ENCODE data around the gene EYA2. TPM values are rescaled to one million over a fixed set of nuclear protein-coding genes. Genes with fewer than 3 reads are reported as not detected.
"Not testable (repeated sequence)": the region's sequence is repeated elsewhere in the genome, so short reads cannot be mapped to it uniquely, and the experiment has no call there.

EYA2 gene, protein sequence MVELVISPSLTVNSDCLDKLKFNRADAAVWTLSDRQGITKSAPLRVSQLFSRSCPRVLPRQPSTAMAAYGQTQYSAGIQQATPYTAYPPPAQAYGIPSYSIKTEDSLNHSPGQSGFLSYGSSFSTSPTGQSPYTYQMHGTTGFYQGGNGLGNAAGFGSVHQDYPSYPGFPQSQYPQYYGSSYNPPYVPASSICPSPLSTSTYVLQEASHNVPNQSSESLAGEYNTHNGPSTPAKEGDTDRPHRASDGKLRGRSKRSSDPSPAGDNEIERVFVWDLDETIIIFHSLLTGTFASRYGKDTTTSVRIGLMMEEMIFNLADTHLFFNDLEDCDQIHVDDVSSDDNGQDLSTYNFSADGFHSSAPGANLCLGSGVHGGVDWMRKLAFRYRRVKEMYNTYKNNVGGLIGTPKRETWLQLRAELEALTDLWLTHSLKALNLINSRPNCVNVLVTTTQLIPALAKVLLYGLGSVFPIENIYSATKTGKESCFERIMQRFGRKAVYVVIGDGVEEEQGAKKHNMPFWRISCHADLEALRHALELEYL
- 1.6 TPM for total RNA-seq

DNA sequence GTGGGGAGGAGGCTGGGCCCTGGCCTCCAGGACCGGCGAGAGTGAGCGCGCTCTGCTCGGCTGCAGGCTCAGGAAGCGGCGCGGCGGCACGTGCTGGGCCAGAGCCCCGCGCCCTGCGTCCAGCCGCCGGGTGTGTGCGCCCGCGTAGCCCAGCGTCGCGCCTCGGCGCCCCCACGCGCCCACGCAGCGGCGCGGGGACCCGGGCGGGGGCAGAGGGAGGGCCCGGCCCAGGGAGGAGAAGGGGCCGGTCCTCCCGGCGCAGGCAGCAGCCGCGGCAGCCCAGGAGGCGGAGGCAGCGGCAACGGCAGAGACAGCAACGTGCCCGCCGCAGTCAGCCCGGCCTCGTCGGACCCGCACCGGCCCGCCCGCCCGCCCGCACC, at the start of gene EYA2:
TSS of gene EYA2 (plus strand) at position 265 of the 380 bp plus-strand sequence. CDS start 95,168 bp downstream, outside the sequence.
- ATAC-seq = peak; percentile 81

DNA sequence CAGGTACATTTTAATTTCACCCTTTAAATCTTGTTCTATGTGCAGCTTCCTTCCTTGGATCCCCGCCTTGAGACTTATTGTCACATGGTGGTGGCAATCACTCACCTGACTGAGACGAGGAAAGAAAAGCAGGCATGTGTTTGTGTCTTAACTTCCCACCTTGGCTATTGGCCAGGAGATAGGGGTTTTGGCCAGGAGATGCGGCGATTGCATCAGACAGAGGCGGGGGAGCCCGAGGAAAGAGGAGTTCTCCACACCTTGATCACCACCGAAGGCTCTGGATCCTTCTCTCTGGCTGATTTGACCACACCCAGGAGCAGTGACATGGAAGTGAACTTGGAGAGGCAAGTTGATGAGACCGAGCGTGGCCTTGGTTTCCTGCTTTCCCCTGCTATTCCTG, 49.7 kb upstream of the EYA2 start:
- ATAC-seq = no peak
- no peak for DNase-seq (ENCODE audit: low spot score)

More for the DNA sequence above, at the start of gene EYA2:
- no peak for DNase-seq (ENCODE audit: low spot score)

DNA sequence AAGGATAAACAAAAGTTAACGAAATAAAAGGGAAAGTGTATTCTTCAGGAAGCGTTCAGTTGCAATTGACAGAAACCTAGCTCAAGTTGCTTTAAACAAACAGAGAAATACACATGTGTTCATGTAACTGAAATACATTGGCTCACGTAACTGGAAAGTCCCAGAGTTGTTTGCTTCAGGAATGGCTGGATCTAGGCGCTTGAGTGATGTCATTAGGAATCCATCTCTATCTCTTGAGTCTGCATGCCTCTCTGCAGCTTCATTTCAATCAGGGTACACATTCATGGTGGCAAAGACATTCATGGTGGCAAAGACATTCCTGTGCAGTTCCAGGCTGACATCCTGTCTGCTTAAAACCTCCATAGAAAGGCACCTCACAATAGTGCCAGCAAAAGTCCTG, 45.4 kb upstream of the EYA2 start:
- ATAC-seq = no peak
- DNase-seq (ENCODE audit: low spot score) = no peak

DNA sequence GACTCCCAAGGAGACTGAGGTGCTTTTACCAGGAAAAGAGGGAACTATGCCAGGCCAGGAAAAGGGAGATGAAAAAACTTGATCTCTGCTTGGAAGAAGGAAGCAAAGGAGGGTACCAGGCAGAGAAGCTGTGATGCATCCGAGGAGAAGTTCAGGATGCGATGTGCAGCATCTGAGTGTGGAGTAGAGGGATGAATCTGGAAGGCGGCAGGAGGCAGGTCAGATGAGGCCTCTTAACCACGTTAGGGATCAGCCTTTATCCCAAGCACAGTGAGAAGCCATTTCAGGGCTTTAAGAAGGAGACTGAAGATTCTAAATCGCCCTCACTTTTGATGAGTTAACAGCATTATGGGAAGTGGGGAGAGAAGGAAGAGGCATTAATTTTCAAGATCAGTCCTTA, 44.9 kb upstream of the EYA2 start:
- ATAC-seq (no peak), DNase-seq (ENCODE audit: low spot score) (no peak)

DNA sequence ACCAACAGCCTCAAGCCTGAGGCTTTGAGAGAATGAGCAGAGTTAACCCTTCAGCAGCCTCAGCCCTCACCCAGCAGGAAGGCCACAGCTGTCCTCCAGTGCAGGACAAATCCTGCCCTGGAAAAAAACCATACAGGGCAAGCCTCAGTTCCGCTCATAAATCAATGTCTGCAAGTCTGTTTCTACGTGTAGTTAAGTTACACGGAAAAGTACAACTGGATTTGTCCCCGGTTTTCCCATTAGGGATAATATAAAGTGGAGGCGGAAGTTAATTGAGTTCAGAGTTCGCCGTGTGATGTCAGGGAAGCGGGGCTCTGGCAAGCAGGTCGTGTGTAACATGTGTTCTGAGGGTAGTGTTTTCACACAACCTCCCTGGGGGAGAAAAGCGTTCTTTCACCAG, 44.2 kb upstream of the EYA2 start:
- ATAC-seq = no peak
- DNase-seq (ENCODE audit: low spot score) = no peak

DNA sequence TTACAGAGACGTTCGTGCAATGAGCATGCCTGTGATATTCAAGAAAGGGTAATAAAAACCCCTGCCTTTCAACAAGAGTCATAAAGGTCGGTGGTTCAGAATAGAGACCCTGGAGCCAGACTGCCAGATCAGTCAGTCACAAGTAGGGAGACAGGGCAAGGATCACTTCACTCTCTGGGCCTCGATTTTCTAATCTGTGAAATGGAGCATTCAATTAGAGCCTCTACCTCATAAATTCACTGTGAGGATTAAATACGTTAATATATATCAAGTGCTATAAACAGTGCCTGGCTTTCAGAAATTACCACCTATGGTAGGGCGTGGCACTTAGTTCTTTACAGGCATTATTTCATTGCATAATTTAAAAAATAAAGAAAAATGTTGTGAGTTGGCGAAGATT, 43.7 kb upstream of the EYA2 start:
- DNase-seq (ENCODE audit: low spot score) (no peak), ATAC-seq (no peak)

DNA sequence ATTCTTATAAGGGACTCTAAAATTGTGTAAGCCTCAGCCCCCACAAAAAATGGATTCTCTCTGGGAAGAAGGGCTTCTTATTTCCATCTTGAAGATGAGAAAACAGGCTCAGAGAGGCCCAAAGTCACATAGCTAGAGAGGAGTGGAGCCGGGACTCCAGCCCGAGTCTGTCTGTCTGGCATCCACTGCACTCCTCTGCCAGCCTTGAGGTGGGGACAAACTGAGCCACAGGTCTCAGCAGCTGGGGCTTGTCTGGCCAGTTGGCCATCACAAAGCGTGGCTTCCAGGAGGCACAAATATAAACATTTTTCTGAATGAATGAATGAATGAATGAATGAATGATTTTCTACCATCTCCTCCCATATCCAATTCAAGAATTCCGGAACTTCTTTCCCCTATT, 42.9 kb upstream of the EYA2 start:
- ATAC-seq = no peak
- DNase-seq (ENCODE audit: low spot score) = no peak

DNA sequence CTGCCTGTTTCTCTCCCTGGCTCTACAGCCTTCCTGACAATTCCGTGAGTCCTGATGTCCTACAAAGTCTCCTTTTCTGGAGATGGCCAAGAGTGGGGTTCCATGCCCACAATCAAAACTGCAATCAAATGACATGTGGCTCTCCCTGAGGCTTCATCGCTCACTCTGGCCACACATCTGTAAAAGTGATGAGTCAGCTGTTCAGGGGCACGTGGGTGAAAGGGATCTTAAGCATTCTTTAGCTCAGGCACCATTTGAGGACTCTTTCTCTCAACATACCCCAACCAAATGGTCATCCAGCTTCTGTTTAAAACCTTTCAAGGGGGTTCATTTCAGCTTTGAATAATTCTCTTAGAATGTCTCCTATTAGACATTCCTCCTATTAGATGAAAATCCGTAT, 42.3 kb upstream of the EYA2 start:
- ATAC-seq (no peak), DNase-seq (ENCODE audit: low spot score) (no peak)

DNA sequence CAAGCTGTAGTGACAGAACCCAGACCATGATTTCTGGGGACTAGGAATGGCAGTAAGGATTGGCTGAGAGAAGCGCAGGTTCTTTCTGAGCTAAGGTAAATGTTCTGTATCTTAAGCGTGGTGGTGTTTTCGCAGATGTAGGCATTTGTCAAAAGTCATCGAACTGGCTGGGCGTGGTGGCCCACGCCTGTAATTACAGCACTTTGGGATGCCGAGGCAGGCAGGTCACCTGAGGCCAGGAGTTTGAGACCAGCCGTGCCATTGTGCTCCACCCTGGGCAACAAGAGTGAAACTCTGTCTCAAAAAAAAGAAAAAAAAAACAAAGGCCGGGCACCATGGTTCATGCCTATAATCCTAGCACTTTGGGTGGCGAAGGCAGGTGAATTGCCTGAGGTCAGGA, 40.7 kb upstream of the EYA2 start:
- DNase-seq (ENCODE audit: low spot score) = no peak
- ATAC-seq = no peak

DNA sequence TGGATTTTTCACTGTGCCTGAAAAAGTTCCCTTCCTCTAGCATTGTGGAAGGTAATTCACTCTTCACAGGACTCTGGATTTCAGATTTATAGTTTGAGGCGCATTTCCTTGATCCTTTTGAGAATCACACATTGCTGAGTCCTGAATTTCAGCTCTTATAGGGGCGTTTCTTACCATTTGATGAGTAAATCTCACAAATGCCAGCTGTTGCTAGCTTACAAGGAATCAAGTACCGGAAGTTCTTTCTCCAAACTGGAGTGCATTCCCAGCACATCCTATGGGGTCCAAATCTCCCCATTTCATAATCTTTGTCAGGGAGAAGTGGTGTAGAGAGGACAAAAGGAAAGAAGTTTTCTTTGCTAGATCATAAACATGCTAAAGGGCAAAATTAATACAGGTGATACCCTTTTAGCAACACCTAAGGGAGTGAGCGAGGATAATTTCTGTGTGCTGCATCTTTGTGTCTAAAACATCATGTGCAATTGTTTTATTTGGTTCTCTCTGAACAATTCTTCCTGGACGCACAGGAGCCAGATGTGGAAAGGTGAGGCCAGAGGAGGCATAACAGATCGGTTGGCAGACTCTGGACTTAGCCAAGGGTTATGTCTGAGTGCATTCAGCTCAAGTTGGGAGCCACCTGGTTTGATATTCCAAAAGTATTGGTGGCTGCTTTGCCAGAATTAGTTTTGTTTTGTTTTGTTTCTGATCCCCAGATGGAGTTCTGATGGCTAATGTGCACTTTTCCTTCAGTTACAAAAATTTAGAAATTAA, 37.4 kb upstream of the EYA2 start:
- ATAC-seq = no peak
- DNase-seq (ENCODE audit: low spot score) = no peak

DNA sequence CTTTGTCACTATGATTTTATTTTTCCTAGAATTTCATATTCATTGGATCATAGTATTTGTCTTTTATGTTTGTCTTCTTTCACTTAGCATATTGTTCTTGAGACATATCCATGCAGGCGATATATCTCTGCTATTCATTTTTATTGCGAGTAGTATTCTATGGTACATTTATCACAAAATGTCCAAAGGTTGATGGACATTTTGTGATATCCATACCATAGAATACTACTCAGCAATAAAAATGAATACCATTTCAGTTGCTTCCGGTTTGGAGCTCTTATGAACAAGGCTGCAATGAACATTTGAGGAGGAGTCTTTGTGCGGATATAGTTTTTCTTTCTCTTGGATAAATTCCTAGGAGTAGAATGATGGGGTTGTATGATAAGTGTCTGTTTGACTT, 28.8 kb upstream of the EYA2 start:
- no peak for ATAC-seq

DNA sequence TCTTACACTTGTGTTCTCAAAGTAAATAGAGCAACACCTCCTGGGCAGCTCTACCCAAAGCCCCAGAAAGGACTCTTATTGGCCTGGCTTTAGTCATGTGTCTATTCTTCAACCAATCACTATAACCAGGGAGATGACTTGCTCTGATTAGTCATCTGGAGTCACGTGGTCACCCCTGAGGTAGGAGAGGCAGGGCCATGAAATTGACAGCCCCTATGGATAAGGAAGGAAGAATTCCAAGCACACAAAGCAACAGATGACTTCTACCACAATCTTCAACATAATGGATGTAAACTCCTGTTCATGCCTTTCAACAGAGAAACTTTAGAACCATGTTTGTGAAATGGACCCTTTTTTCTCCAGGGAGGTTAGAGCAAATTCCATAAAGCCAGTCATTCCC, 24.6 kb upstream of the EYA2 start:
- ATAC-seq = no peak
- DNase-seq (ENCODE audit: low spot score) = no peak

More for the DNA sequence above, 28.8 kb upstream of the EYA2 start:
- no peak for DNase-seq (ENCODE audit: low spot score)

DNA sequence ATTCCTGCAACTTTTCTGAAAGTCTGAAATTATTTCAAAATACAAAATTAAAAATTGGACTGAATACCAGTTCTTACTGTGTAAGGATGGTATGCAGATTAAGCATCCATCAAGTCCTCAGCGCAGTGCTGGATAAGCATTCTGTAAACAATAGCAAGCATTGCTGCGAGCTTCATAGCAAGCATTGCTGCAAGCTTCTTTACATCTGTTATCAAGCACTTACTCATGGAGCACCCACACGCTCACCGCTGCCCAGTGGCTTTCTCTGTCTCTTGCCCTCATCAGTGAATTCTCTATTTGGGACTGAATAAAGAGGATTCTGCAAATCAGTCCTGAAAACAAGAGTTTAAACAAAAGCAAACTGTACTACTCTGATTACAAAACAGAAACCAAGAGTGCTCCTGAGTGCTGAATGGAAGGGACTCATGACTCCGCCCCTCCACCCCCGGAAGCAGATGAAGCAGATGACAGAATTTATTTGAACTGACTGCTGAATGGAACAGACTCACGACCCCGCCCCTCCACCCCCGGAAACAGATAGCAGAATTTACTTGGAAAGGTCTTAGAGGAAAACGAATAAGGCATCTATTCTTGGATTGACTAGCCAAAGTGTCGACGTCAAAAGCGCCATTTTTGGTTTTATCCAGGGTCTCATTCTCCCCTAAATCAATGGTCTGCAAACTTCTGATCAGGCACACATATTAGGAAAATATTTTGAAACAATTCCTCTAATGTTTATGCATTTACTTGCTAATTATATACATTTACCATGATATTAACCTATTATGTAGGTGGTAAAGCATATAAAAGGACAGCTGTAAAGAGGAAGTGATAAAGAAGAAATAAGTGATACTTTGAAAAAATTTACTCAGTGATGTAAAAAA, 22.1 kb upstream of the EYA2 start:
- DNase-seq (ENCODE audit: low spot score) (no peak), ATAC-seq (no peak)

DNA sequence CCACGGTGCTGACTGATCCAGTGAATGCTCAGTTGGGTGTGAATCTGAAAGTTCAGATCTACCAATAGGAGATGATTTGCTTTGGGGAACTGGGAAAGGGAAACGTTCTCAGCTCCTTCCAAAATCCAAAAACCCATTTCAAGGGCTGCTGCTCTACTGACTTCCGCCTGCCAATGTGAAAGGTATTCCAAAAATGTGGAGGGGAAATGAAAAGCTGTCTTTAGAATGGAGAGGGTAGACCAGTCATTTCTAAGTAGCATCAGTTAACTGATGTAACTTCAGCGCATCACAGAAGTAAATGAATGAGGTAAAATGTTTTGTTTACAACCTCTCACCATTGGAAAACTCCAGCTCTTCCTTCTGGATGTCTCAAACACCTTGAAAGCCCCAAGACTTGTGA, 19.6 kb upstream of the EYA2 start:
- ATAC-seq (no peak), DNase-seq (ENCODE audit: low spot score) (no peak)

DNA sequence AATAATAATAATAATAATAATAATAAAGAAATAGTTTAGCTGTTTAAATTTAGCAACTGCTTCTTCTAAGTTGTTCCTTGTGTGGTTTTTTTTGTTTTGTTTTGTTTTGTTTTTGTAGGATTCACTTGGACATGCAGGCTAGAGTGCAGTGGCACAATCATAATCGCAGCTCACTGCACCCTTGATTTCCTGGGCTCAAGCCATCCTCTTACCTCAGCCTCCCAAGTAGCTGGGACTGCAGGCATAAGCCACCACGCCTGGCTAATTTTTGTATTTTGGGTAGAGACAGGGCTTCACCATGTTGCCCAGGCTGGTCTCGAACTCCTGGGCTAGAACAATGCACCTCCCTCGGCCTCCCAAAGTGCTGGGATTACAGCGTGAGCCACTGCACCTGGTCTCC, 15.3 kb upstream of the EYA2 start:
- DNase-seq (ENCODE audit: low spot score) (no peak), ATAC-seq (no peak)

DNA sequence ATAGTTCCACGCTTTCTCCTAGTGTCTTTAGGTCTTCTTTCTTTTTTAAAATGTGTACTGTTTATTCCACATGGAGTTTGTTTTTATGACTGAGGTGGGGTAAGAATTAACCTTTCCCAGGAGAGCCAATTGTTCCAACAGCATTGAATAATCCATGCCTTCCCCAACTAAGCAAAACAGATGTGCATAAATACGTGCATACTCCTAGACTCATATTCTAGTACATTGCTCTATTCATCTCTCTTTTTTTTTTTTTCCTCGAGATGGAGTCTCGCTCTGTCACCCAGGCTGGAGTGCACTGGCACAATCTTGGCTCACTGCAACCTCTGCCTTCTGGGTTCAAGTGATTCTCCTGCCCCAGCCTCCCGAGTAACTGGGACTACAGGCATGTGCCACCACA, 14.7 kb upstream of the EYA2 start:
- DNase-seq (ENCODE audit: low spot score); ATAC-seq: not testable (repeated sequence)

DNA sequence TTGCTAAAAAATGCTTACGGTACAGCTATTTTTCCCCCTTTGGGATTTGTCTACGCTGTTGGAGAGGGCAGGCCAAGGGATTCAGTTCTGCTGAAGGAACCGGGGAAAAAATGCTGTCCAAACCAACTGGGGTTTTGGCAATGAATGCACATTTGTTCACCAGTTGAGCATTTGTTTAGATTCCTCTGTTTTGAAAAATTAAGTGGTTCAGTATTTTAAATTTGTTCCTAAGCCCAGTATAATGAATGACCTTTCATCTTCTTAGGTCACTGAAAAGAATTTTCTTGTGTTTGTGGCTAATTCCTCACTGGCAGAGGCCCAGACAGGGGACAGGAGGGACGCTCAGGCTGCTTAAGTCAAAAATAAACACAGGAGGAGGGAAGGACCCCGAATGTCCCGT, 10.8 kb upstream of the EYA2 start:
- DNase-seq (ENCODE audit: low spot score) (no peak), ATAC-seq (no peak)

DNA sequence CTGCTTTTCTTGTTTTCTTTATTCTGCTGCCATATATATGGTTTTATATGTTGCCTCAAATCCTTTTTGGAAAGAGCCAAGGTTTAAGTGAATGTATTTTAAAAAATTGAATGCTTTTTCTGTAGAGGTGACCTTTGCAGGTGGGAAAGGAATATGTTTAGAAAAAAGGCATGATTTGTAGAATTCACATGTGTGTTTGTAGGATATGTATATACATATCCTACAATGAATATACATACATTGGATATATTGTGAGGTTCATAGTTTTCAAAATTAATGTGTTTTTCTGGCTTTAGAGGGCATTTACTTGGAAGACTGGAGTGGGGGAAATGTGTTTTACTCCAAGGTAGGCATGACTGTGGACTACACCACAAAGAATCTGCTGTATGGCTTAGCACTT, 4.0 kb upstream of the EYA2 start:
- ATAC-seq = no peak

DNA sequence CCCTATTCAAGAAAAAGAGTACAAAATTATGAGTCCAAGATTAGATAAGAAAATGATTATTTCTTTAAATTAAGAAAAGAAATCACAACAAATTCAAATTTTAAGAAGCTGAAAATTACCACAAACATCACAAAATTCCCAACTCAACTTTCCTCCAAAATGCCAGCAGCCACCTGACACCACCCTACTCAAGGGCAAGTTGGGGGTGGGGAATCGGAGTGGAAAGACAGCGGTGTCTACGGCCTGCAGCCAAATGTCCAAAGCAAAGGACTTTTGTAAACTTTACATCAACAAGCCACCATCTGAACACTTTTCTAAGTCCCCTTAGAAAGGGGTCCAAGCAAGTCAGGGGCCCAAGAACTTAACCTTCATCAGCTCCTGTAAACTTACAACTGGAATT, 1.6 kb upstream of the EYA2 start:
- no peak for ATAC-seq
- DNase-seq (ENCODE audit: low spot score) = no peak

More for the DNA sequence above, 4.0 kb upstream of the EYA2 start:
- DNase-seq (ENCODE audit: low spot score) = no peak

DNA sequence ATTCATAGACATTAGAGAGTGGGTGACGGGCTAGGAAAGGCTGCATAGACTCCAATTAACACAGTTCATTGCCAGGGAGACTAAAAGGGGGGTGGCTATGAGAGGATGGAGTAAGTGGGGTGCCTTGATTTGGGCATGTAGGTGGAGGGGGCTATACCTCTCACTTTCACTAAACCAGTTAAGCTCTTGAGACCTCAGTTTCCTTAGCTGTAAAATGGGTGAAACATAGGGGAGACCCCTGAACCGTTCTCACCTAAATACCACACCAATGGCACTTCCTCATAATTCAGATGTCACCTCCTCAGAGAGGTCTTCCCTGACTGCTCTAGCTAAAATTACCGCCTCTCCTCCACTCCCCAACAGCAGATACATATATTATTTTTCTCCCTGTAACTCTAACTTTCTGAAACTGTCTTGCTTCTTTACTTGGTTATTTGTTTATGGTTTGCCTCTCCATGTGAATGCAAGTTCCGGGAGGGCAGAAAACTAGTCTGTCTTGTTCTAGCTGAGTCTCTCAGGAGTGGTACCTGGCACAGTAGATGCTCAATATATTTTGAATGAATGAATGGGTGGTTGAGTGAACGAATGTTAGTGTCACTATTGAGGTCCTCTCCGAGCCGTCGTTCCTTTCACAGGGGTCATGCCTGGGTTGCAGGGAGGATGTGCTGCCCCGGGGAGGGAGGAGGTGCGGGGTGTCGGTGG, 615 bp upstream of the EYA2 start:
- DNase-seq (ENCODE audit: low spot score) (no peak), ATAC-seq (no peak)
